NCI-H446 treated with DMSO at 0.1 percent for 48 hours (cell line): ENCODE data around the gene KLF15.

Experiments
- DNase-seq: peaks from one replicate; lab custom pipeline; 2025; lab: John Stamatoyannopoulos, UW

Gene KLF15

GRCh38 chr3:126360714-126361060 lies 3.5 kb upstream of the KLF15 start:
- no peak for DNase-seq

GRCh38 chr3:126360046-126360713 lies 3.0 kb upstream of the KLF15 start:
- no peak for DNase-seq

- no peak for DNase-seq
Measured at GRCh38 chr3:126358816-126359181, 1.6 kb upstream of the KLF15 start.

- DNase-seq, result no peak
Measured at GRCh38 chr3:126358038-126358815, 1.0 kb upstream of the KLF15 start.

- DNase-seq, result no peak
Measured at GRCh38 chr3:126356373-126357264, 589 bp downstream of the KLF15 start.

GRCh38 chr3:126355777-126356372 lies 1.3 kb downstream of the KLF15 start:
- no peak for DNase-seq

GRCh38 chr3:126355251-126355650 lies 2.0 kb downstream of the KLF15 start:
- no peak for DNase-seq

- DNase-seq, result no peak
Measured at GRCh38 chr3:126354776-126355175, 2.4 kb downstream of the KLF15 start.

GRCh38 chr3:126353694-126354321 lies 3.4 kb downstream of the KLF15 start:
- no peak for DNase-seq

- no peak for DNase-seq
Measured at GRCh38 chr3:126352476-126353454, 4.4 kb downstream of the KLF15 start.

GRCh38 chr3:126351771-126352475 lies 5.3 kb downstream of the KLF15 start:
- DNase-seq, result no peak

- no peak for DNase-seq
Measured at GRCh38 chr3:126351086-126351770, 6.0 kb downstream of the KLF15 start.

- DNase-seq, result no peak
Measured at GRCh38 chr3:126350502-126351085, 6.6 kb downstream of the KLF15 start.

GRCh38 chr3:126349611-126350501 lies 7.4 kb downstream of the KLF15 start:
- DNase-seq, result no peak

- DNase-seq, result no peak
Measured at GRCh38 chr3:126349071-126349470, 8.1 kb downstream of the KLF15 start.

- DNase-seq, result no peak
Measured at GRCh38 chr3:126348308-126348920, 8.8 kb downstream of the KLF15 start.

GRCh38 chr3:126347543-126348161 lies 9.6 kb downstream of the KLF15 start:
- DNase-seq, result no peak
